ENCODE results near the gene EDAR. TPM values are rescaled to one million over a fixed set of nuclear protein-coding genes. Genes with fewer than 3 reads are reported as not detected.

The EDAR gene
- total RNA-seq, 1 experiment from 2014 or later: 0.15 TPM

DNA sequence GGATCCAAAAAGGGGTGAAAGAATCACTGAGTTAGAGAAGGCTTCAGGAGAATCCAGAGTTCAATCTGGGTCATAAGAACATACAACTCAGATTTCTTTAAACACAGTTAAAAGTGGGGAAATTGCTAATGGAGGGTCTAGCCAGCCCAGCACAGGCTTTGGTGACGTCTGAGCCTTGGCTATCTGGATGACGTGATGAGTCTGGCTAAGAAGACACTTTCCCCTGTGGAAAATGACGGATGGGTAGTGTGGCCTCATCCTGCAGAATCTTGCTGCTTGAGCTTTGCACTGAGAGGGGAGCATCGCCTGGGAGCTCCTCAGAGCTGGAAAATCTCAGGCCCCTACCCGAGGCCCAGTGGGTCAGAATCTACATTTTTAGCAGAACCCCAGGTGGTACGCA, 19.2 kb downstream of the EDAR start:
- TF ChIP-seq, protein P1, sequence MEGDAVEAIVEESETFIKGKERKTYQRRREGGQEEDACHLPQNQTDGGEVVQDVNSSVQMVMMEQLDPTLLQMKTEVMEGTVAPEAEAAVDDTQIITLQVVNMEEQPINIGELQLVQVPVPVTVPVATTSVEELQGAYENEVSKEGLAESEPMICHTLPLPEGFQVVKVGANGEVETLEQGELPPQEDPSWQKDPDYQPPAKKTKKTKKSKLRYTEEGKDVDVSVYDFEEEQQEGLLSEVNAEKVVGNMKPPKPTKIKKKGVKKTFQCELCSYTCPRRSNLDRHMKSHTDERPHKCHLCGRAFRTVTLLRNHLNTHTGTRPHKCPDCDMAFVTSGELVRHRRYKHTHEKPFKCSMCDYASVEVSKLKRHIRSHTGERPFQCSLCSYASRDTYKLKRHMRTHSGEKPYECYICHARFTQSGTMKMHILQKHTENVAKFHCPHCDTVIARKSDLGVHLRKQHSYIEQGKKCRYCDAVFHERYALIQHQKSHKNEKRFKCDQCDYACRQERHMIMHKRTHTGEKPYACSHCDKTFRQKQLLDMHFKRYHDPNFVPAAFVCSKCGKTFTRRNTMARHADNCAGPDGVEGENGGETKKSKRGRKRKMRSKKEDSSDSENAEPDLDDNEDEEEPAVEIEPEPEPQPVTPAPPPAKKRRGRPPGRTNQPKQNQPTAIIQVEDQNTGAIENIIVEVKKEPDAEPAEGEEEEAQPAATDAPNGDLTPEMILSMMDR (IDR thresholded peaks at IDR 0.05 in 2 of 3, conservative IDR thresholded peaks at IDR 0.05 in 1 of 3; ENCODE audit: borderline replicate concordance in 1 of 3, insufficient read depth in 1 of 3, low read depth in 2 of 3, low read length in 2 of 3): no peak
- TF ChIP-seq EZH2 (IDR thresholded peaks at IDR 0.05) (no peak), TCF7L2 (IDR thresholded peaks at IDR 0.05; ENCODE audit: borderline replicate concordance, extremely low read depth, insufficient read depth, insufficient read length) (no peak), ELF1 (IDR thresholded peaks at IDR 0.05; ENCODE audit: borderline replicate concordance, low read depth) (no peak), POLR2AphosphoS5 (IDR thresholded peaks at IDR 0.05; ENCODE audit: low read depth, low read length) (no peak), EZH2phosphoT487 (IDR thresholded peaks at IDR 0.05; ENCODE audit: borderline replicate concordance) (no peak), SP1 (IDR thresholded peaks at IDR 0.05; ENCODE audit: low read depth) (no peak), CEBPB (IDR thresholded peaks at IDR 0.05; ENCODE audit: low read depth) (no peak), CBX3 (IDR thresholded peaks at IDR 0.05; ENCODE audit: low read depth) (no peak), JUND (IDR thresholded peaks at IDR 0.05) (no peak), SRF (IDR thresholded peaks at IDR 0.05; ENCODE audit: low read depth) (no peak), SIN3A (IDR thresholded peaks at IDR 0.05; ENCODE audit: low read depth) (no peak), EGR1 (IDR thresholded peaks at IDR 0.05; ENCODE audit: low read depth) (no peak), ZFX (IDR thresholded peaks at IDR 0.05) (no peak), FOSL1 (IDR thresholded peaks at IDR 0.05; ENCODE audit: low read depth) (no peak)
- TF ChIP-seq, protein P2, sequence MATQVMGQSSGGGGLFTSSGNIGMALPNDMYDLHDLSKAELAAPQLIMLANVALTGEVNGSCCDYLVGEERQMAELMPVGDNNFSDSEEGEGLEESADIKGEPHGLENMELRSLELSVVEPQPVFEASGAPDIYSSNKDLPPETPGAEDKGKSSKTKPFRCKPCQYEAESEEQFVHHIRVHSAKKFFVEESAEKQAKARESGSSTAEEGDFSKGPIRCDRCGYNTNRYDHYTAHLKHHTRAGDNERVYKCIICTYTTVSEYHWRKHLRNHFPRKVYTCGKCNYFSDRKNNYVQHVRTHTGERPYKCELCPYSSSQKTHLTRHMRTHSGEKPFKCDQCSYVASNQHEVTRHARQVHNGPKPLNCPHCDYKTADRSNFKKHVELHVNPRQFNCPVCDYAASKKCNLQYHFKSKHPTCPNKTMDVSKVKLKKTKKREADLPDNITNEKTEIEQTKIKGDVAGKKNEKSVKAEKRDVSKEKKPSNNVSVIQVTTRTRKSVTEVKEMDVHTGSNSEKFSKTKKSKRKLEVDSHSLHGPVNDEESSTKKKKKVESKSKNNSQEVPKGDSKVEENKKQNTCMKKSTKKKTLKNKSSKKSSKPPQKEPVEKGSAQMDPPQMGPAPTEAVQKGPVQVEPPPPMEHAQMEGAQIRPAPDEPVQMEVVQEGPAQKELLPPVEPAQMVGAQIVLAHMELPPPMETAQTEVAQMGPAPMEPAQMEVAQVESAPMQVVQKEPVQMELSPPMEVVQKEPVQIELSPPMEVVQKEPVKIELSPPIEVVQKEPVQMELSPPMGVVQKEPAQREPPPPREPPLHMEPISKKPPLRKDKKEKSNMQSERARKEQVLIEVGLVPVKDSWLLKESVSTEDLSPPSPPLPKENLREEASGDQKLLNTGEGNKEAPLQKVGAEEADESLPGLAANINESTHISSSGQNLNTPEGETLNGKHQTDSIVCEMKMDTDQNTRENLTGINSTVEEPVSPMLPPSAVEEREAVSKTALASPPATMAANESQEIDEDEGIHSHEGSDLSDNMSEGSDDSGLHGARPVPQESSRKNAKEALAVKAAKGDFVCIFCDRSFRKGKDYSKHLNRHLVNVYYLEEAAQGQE (IDR thresholded peaks at IDR 0.05; ENCODE audit: low read depth): no peak
- TF ChIP-seq, protein P3, sequence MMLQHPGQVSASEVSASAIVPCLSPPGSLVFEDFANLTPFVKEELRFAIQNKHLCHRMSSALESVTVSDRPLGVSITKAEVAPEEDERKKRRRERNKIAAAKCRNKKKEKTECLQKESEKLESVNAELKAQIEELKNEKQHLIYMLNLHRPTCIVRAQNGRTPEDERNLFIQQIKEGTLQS (IDR thresholded peaks at IDR 0.05): no peak
- H3K9ac ChIP-seq (ENCODE audit: low read length): no peak overlapping the region

More for the DNA sequence above, 19.2 kb downstream of the EDAR start:
- H3K36me3 ChIP-seq (ENCODE audit: control insufficient read depth in 1 of 2, insufficient read depth in 2 of 2, low read length in 2 of 2): no peaks in the 10 kb centered on the region
- no peaks in the 10 kb centered on the region for H4K20me1 ChIP-seq (ENCODE audit: insufficient read depth)
- DNase-seq (ENCODE audit: low read depth, low spot score) (no peak), ATAC-seq (no peak)
- H3K79me2 ChIP-seq (ENCODE audit: insufficient read depth, low read length): no peaks in the 10 kb centered on the region
- no peak overlapping the region for H2AFZ ChIP-seq (ENCODE audit: low read depth, low read length, poor library complexity, severe bottlenecking)
- no peaks in the 10 kb centered on the region for H3K9me3 ChIP-seq (ENCODE audit: control insufficient read depth in 1 of 2, insufficient read depth in 1 of 2, low read depth in 1 of 2, low read length in 2 of 2)
- BruUV-seq (replicated peaks): no TSS peak
- H3K4me2 ChIP-seq (ENCODE audit: low read length): no peak overlapping the region
- ChIA-PET POLR2A (no interaction called here), CTCF (no interaction called here), RAD21 (ENCODE audit: low non-redundant PET in 1 of 2, low total read pairs in 2 of 2, uncharacterized antibody in 2 of 2, unreplicated experiment in 2 of 2) (no interaction called here)
- peaks cover 52 to 66% of the 10 kb centered on the region in 2 experiments for H3K4me1 ChIP-seq (ENCODE audit: control insufficient read depth in 1 of 2, insufficient read depth in 2 of 2, low read length in 2 of 2)
- no peak overlapping the region for H3K27ac ChIP-seq (ENCODE audit: low read depth, low read length)
- H3K4me3 ChIP-seq (replicated peaks in 1 of 2; ENCODE audit: low read depth in 1 of 2, low read length in 2 of 2): no peak overlapping the region
- H3K27me3 ChIP-seq (ENCODE audit: insufficient read depth, low read length): peaks cover 11% of the 10 kb centered on the region; the same call in 1 of the 2 replicates
- H3K9me2 ChIP-seq (ENCODE audit: insufficient read depth): no peaks in the 10 kb centered on the region
- intact Hi-C loops (cut with micrococcal nuclease): no loop called here
